NCI-H2196 treated with DMSO at 0.1 percent for 48 hours (cell line): ENCODE data around the gene MACF1.

ENCODE experiments used
- DNase-seq: peaks from one replicate; lab custom pipeline; 2025; ENCODE audit not compliant: unreplicated experiment; lab: John Stamatoyannopoulos, UW

Gene MACF1

DNA sequence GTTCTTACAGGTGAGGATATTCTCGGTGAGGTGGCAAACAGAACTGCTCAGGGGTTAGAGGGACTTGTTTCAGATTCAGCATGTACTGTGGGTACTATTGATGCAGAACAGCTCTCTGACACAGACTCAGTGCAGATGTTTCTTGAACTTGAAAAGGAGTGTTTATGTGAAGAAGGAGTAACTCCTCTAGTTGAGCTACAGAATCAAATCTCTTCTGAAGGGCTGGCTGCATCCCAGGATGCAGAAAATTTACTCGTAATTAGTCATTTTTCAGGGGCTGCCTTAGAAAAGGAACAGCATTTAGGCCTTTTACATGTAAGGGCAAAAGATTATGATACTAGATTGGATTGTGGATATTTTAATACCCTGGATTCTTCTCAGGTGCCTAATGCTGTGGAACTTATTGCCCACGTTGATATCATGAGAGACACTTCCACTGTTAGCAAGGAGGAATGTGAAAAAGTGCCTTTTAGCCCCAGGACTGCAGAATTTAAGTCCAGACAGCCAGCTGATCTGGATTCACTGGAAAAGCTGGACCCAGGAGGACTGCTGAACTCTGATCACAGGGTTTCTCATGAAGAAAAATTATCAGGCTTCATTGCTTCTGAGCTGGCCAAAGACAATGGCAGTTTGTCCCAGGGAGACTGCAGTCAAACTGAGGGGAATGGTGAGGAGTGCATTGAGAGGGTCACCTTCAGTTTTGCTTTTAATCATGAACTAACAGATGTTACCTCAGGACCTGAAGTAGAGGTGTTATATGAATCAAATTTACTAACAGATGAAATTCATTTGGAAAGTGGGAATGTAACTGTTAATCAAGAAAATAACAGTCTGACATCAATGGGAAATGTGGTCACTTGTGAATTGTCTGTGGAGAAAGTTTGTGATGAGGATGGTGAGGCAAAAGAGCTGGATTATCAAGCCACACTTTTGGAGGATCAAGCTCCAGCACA is 207.3 kb downstream of the MACF1 start:
- DNase-seq = no peak

DNA sequence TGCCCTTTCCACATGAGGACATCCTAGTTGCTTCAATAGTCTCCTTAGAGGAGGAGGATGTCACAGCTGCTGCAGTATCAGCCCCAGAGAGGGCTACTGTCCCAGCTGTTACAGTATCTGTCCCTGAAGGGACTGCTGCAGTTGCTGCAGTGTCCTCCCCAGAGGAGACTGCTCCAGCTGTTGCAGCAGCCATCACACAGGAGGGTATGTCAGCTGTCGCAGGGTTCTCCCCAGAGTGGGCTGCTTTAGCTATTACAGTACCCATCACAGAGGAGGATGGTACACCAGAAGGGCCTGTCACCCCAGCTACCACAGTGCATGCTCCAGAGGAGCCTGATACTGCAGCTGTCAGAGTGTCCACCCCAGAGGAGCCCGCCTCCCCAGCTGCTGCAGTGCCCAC is 208.4 kb downstream of the MACF1 start:
- DNase-seq = no peak

GRCh38 chr1:39413902-39414528 is 209.5 kb downstream of the MACF1 start:
- no peak for DNase-seq

DNA sequence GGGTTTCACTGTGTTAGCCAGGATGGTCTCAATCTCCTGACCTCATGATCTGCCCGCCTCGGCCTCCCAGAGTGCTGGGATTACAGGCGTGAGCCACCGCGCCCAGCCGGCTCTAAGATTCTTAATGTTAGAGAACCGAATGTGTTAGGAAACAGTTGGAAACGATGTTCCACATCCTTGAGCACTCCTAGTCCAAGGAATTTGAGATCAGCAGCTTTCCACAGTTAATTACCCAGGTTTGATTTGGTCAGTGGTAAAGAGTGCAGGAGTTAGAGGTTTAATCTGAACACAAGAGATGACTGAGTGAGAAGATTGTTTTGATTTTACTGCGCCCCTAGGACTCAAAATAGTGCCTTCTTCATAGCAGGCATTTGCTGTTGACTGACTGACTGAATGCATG is 211.1 kb downstream of the MACF1 start:
- DNase-seq = no peak

DNA sequence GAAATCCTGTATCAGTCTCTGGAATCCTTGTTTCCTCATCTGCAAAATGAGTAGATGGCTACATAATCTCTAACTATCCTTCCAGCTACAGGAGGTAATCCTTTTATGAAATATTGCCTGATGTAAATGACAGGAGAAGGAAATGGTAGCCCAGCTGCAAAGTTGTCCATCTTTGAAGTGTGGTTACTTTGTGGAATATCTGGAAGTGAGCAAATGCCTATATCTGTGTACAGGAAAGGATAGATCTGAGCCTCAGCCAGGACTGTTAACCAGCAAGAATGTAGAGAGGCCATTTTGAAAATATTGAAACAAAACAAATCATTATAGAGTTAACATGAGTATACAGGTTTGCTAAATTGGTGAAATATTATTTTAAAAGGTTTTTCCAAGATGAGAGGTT is 212.1 kb downstream of the MACF1 start:
- no peak for DNase-seq

GRCh38 chr1:39418236-39418635 is 213.7 kb downstream of the MACF1 start:
- DNase-seq = no peak

DNA sequence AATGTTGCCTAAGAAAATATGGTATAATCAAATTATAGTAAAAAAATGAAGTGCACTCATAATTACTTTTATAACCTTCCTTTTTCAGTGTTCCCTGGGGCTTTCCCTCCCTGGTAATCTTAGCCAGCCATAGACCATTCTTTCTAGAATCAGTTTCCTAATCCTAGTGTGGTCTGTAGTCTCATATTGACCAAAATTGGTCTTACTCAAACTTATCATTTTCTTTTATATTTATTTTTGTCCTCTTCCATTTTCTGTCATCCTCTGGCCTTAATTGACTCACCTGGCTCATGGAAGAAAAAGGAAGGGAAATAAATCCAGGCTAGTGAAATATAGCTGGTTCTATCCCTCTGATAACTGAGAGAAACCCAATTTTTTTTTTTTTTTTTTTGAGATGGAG is 216.0 kb downstream of the MACF1 start:
- DNase-seq = no peak

- no peak for DNase-seq
These were observed 218.1 kb downstream of the MACF1 start for GRCh38 chr1:39422614-39423013.

- no peak for DNase-seq
These were observed 220.7 kb downstream of the MACF1 start for GRCh38 chr1:39425151-39425550.

GRCh38 chr1:39425634-39426033 is 221.1 kb downstream of the MACF1 start:
- DNase-seq = no peak

GRCh38 chr1:39426346-39426745 is 221.9 kb downstream of the MACF1 start:
- DNase-seq = no peak

GRCh38 chr1:39427374-39427773 is 222.9 kb downstream of the MACF1 start:
- DNase-seq = no peak

DNA sequence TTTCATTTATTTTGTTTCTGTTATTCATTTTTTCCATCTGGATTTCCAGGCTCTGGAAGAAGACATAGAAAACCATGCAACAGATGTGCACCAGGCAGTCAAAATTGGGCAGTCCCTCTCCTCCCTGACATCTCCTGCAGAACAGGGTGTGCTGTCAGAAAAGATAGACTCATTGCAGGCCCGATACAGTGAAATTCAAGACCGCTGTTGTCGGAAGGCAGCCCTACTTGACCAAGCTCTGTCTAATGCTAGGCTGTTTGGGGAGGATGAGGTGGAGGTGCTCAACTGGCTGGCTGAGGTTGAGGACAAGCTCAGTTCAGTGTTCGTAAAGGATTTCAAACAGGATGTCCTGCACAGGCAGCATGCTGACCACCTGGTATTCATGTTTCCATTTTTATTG is 223.4 kb downstream of the MACF1 start:
- DNase-seq = no peak

DNA sequence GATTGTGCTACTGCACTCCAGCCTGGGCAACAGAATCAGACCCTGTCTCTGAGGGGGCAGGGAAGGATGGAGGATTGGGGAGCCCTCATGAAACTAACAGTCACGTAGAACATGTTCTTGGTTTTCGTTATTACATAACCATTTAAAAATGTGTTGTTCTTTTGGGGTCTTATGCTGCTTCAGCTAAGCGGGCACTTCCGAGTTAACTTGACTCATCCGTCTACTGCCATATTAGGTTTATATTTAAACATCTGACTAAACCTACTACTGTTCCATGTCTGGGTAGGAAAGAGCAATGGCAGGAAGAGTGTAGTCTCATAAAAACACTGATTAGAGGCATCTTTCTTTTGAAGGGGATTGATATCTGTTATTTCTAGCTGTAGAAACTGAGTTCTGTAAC is 227.4 kb downstream of the MACF1 start:
- DNase-seq = no peak

GRCh38 chr1:39434797-39435395 is 230.4 kb downstream of the MACF1 start:
- DNase-seq = no peak

DNA sequence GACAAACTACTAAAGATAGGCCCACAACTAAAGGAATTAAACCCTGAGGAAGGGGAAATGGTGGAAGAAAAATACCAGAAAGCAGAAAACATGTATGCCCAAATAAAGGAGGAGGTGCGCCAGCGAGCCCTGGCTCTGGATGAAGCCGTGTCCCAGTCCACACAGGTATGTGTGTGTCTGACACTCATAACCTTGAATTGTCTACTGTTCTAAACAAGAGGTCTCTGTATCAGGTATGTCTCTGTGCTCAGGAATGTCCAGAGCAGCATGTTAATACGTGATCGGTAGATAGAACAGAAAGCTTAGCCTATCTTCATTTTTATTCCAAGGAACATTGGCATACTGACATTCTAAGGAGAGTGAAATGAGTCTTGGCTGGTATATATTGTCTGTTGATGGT is 231.1 kb downstream of the MACF1 start:
- DNase-seq = no peak

- no peak for DNase-seq
These were observed 232.3 kb downstream of the MACF1 start for GRCh38 chr1:39436842-39437241.

- no peak for DNase-seq
These were observed 233.5 kb downstream of the MACF1 start for GRCh38 chr1:39438042-39438441.

GRCh38 chr1:39440856-39441255 is 236.4 kb downstream of the MACF1 start:
- no peak for DNase-seq

- no peak for DNase-seq
These were observed 237.3 kb downstream of the MACF1 start for GRCh38 chr1:39441797-39442196.

- no peak for DNase-seq
These were observed 241.1 kb downstream of the MACF1 start for GRCh38 chr1:39445573-39445972.

DNA sequence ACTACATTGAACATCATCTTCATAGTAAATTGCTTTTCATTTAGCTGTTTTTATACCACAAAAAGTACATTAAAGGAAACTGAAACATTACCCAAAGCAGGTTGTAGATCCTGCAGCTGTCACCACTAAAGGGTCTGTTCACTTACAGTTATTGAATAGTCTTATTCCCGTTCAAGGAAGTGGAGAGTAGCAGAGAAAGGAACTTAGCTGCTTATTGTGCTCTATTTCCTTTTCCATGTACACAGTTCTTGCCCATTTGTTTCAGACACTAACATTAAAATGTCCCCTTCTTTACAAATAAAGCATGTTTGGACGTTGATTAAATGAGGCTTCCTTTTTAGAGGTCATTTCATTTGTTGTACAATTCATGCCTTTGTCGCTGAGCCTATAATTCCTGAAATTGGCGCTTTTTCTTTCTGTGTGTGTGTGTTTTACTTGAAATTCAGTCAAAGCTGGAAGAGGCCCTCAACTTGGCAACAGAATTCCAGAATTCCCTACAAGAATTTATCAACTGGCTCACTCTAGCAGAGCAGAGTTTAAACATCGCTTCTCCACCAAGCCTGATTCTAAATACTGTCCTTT is 242.6 kb downstream of the MACF1 start:
- DNase-seq = no peak
